ENCODE results near the gene DNAH10.
A peak's percentile ranks its signal among the peaks of the same experiment; 100 is the strongest.
"Not testable (repeated sequence)": the region's sequence is repeated elsewhere in the genome, so short reads cannot be mapped to it uniquely, and the experiment has no call there.

The DNAH10 gene

GRCh38 chr12:123937707-123938591, 175.8 kb downstream of the DNAH10 start:
- DNase-seq: peak; percentile 34

GRCh38 chr12:123938679-123939480, 176.8 kb downstream of the DNAH10 start:
- DNase-seq: no peak

- no peak for DNase-seq
Measured at GRCh38 chr12:123939716-123940626, 177.9 kb downstream of the DNAH10 start.

- no peak for DNase-seq
Measured at GRCh38 chr12:123940627-123940966, 178.5 kb downstream of the DNAH10 start.

GRCh38 chr12:123941000-123941399, 178.9 kb downstream of the DNAH10 start:
- DNase-seq: no peak

- peak; percentile 51 for DNase-seq
Measured at GRCh38 chr12:123941624-123942237, 179.6 kb downstream of the DNAH10 start.

- DNase-seq: no peak
Measured at GRCh38 chr12:123942238-123942653, 180.1 kb downstream of the DNAH10 start.

- no peak for DNase-seq
Measured at GRCh38 chr12:123942911-123943648, 181.0 kb downstream of the DNAH10 start.

GRCh38 chr12:123943816-123944215, 181.7 kb downstream of the DNAH10 start:
- no peak for DNase-seq

GRCh38 chr12:123944696-123945095, 182.6 kb downstream of the DNAH10 start:
- DNase-seq: no peak

GRCh38 chr12:123945287-123946151, 183.4 kb downstream of the DNAH10 start:
- DNase-seq: no peak

GRCh38 chr12:123946152-123946515, 184.0 kb downstream of the DNAH10 start:
- no peak for DNase-seq

- DNase-seq: not testable (repeated sequence)
Measured at GRCh38 chr12:123946516-123947505, 184.7 kb downstream of the DNAH10 start.

GRCh38 chr12:123947531-123947930, 185.4 kb downstream of the DNAH10 start:
- DNase-seq: not testable (repeated sequence)

- DNase-seq: no peak
Measured at GRCh38 chr12:123948401-123948795, 186.3 kb downstream of the DNAH10 start.

- no peak for DNase-seq
Measured at GRCh38 chr12:123948796-123949769, 187.0 kb downstream of the DNAH10 start.

GRCh38 chr12:123949770-123950165, 187.7 kb downstream of the DNAH10 start:
- DNase-seq: no peak
